Measurements from ENCODE around the gene SLC27A1. TPM values are rescaled to one million over a fixed set of nuclear protein-coding genes. Genes with fewer than 3 reads are reported as not detected.
"Not testable (repeated sequence)": the region's sequence is repeated elsewhere in the genome, so short reads cannot be mapped to it uniquely, and the experiment has no call there.

Gene SLC27A1
- polyA plus RNA-seq, 6 donors from 2014 or later: 1.3 to 3.1 (median 2.3) TPM; not detected in 1

GRCh38 chr19:17467471-17468301 is 2.6 kb upstream of the SLC27A1 start:
- Mint-ChIP-seq H3K27ac (peak overlapping the region in 1 of 6 donors; percentile 71), H3K4me1 (peaks cover 25 to 35% (median 26%) of the 10 kb centered on the region in 3 donors), H3K36me3 (no peaks in the 10 kb centered on the region), H3K9me3 (no peaks in the 10 kb centered on the region), H3K27me3 (peaks cover 0 to 6% (median 0%) of the 10 kb centered on the region in 3 donors), H3K4me3 (peak overlapping the region in 6 of 8 donors; percentile 4 to 89 (median 21))
- no peak for DNase-seq
- no peak for ATAC-seq (ENCODE audit: low read depth in 2 of 2)

- Mint-ChIP-seq H3K36me3 (no peaks in the 10 kb centered on the region), H3K27me3 (peaks cover 0 to 3% (median 0%) of the 10 kb centered on the region in 3 donors), H3K4me1 (peaks cover 25 to 35% (median 26%) of the 10 kb centered on the region in 3 donors), H3K27ac (peak overlapping the region in 4 of 6 donors; percentile 37 to 94 (median 74)), H3K9me3 (no peaks in the 10 kb centered on the region), H3K4me3 (peak overlapping the region; percentile 89 to 100 (median 95))
- DNase-seq: no peak
- ATAC-seq (ENCODE audit: low read depth in 2 of 2): no peak
These were observed 1.8 kb upstream of the SLC27A1 start for GRCh38 chr19:17468302-17469091.

GRCh38 chr19:17469092-17469480 is 1.2 kb upstream of the SLC27A1 start:
- peak in 1 of 2 donors; percentile 0 for ATAC-seq (ENCODE audit: low read depth in 2 of 2)
- DNase-seq: no peak
- Mint-ChIP-seq H3K4me1 (peaks cover 25 to 35% (median 26%) of the 10 kb centered on the region in 3 donors), H3K27ac (peak overlapping the region; percentile 67 to 95 (median 87)), H3K36me3 (no peaks in the 10 kb centered on the region), H3K27me3 (no peaks in the 10 kb centered on the region), H3K4me3 (peak overlapping the region; percentile 89 to 100 (median 95)), H3K9me3 (no peaks in the 10 kb centered on the region)

- ATAC-seq (ENCODE audit: low read depth in 2 of 2) (peak; percentile 78 to 80), DNase-seq (peak; percentile 81)
- H3K4me1 Mint-ChIP-seq: peaks cover 25 to 35% (median 26%) of the 10 kb centered on the region in 3 donors
- H3K4me3 Mint-ChIP-seq: peak overlapping the region; percentile 89 to 100 (median 95)
- no peaks in the 10 kb centered on the region for H3K36me3 Mint-ChIP-seq
- no peaks in the 10 kb centered on the region for H3K27me3 Mint-ChIP-seq
- H3K9me3 Mint-ChIP-seq: no peaks in the 10 kb centered on the region
- H3K27ac Mint-ChIP-seq: peak overlapping the region; percentile 67 to 95 (median 93)
These were observed 750 bp upstream of the SLC27A1 start for GRCh38 chr19:17469481-17470067.

- peak overlapping the region; percentile 89 to 100 (median 95) for H3K4me3 Mint-ChIP-seq
- H3K36me3 Mint-ChIP-seq: no peaks in the 10 kb centered on the region
- ATAC-seq (ENCODE audit: low read depth in 2 of 2) (no peak), DNase-seq (no peak)
- no peaks in the 10 kb centered on the region for H3K9me3 Mint-ChIP-seq
- peaks cover 20 to 31% (median 25%) of the 10 kb centered on the region in 3 donors for H3K4me1 Mint-ChIP-seq
- H3K27me3 Mint-ChIP-seq: no peaks in the 10 kb centered on the region
- no peak overlapping the region for H3K27ac Mint-ChIP-seq
These were observed 1.2 kb downstream of the SLC27A1 start for GRCh38 chr19:17471410-17472125.

- DNase-seq: no peak
- peak overlapping the region in 2 of 8 donors; percentile 8 to 59 for H3K4me3 Mint-ChIP-seq
- H3K27ac Mint-ChIP-seq: no peak overlapping the region
- ATAC-seq (ENCODE audit: low read depth in 2 of 2): no peak
- H3K36me3 Mint-ChIP-seq: no peaks in the 10 kb centered on the region
- H3K4me1 Mint-ChIP-seq: peaks cover 20 to 26% (median 23%) of the 10 kb centered on the region in 3 donors
- no peaks in the 10 kb centered on the region for H3K9me3 Mint-ChIP-seq
- H3K27me3 Mint-ChIP-seq: no peaks in the 10 kb centered on the region
These were observed 2.7 kb downstream of the SLC27A1 start for GRCh38 chr19:17473041-17473440.

GRCh38 chr19:17475011-17475540 is 4.8 kb downstream of the SLC27A1 start:
- not testable (repeated sequence) for H3K27me3 Mint-ChIP-seq; H3K36me3 Mint-ChIP-seq; H3K9me3 Mint-ChIP-seq; H3K4me1 Mint-ChIP-seq; DNase-seq; ATAC-seq (ENCODE audit: low read depth in 2 of 2)
- peak overlapping the region in 1 of 6 donors; percentile 22 for H3K27ac Mint-ChIP-seq
- H3K4me3 Mint-ChIP-seq: peak overlapping the region in 1 of 8 donors; percentile 28

GRCh38 chr19:17475541-17476115 is 5.3 kb downstream of the SLC27A1 start:
- H3K27ac Mint-ChIP-seq: peak overlapping the region in 1 of 6 donors; percentile 22
- no peak for DNase-seq
- H3K27me3 Mint-ChIP-seq: no peaks in the 10 kb centered on the region
- H3K36me3 Mint-ChIP-seq: no peaks in the 10 kb centered on the region
- H3K4me1 Mint-ChIP-seq: peaks cover 0 to 8% (median 7%) of the 10 kb centered on the region in 3 donors
- no peak for ATAC-seq (ENCODE audit: low read depth in 2 of 2)
- no peaks in the 10 kb centered on the region for H3K9me3 Mint-ChIP-seq
- H3K4me3 Mint-ChIP-seq: no peak overlapping the region

- Mint-ChIP-seq H3K4me3 (no peak overlapping the region), H3K4me1 (peaks cover 0 to 9% (median 4%) of the 10 kb centered on the region in 3 donors), H3K9me3 (no peaks in the 10 kb centered on the region), H3K27ac (no peak overlapping the region), H3K36me3 (no peaks in the 10 kb centered on the region), H3K27me3 (peaks cover 0 to 11% (median 0%) of the 10 kb centered on the region in 3 donors)
- ATAC-seq (ENCODE audit: low read depth in 2 of 2) (no peak), DNase-seq (no peak)
These were observed 9.0 kb downstream of the SLC27A1 start for GRCh38 chr19:17479325-17479791.

GRCh38 chr19:17481986-17482385 is 11.7 kb downstream of the SLC27A1 start:
- Mint-ChIP-seq H3K4me1 (peaks cover 0 to 13% (median 6%) of the 10 kb centered on the region in 3 donors), H3K27ac (no peak overlapping the region), H3K4me3 (no peak overlapping the region), H3K36me3 (no peaks in the 10 kb centered on the region), H3K27me3 (peaks cover 0 to 11% (median 0%) of the 10 kb centered on the region in 3 donors), H3K9me3 (no peaks in the 10 kb centered on the region)
- ATAC-seq (ENCODE audit: low read depth in 2 of 2): no peak
- DNase-seq: no peak

- Mint-ChIP-seq H3K4me1 (peaks cover under 1 to 17% (median 12%) of the 10 kb centered on the region in 3 donors), H3K36me3 (no peaks in the 10 kb centered on the region), H3K27me3 (peaks cover 0 to 11% (median 0%) of the 10 kb centered on the region in 3 donors), H3K27ac (peak overlapping the region in 1 of 6 donors; percentile 79), H3K9me3 (no peaks in the 10 kb centered on the region), H3K4me3 (no peak overlapping the region)
- DNase-seq (no peak), ATAC-seq (ENCODE audit: low read depth in 2 of 2) (no peak)
These were observed 12.7 kb downstream of the SLC27A1 start for GRCh38 chr19:17482877-17483604.
